ENCODE measurements around the gene OR1D2.

Gene OR1D2

GRCh38 chr17:3039736-3040135 is 64.5 kb downstream of the OR1D2 start:
- H2AFZ ChIP-seq (ENCODE audit: low read length): no peak overlapping the region
- H4K20me1 ChIP-seq (ENCODE audit: insufficient read depth, low read length, poor library complexity, severe bottlenecking): no peaks in the 10 kb centered on the region
- H3K36me3 ChIP-seq (ENCODE audit: insufficient read depth, low read length): peaks cover 12% of the 10 kb centered on the region; the same call in 1 of the 2 replicates
- no peaks in the 10 kb centered on the region for H3F3A ChIP-seq (ENCODE audit: low read depth)
- H3K9me2 ChIP-seq (replicated peaks; ENCODE audit: low read depth, low read length): no peaks in the 10 kb centered on the region
- H3K4me2 ChIP-seq (ENCODE audit: low read depth, low read length, poor library complexity, severe bottlenecking): no peak overlapping the region
- H3K4me1 ChIP-seq (ENCODE audit: insufficient read depth, low read length, poor library complexity, severe bottlenecking): peaks cover 4% of the 10 kb centered on the region
- H3K4me3 ChIP-seq (ENCODE audit: low read length, poor library complexity, severe bottlenecking): no peak overlapping the region
- peaks cover 5% of the 10 kb centered on the region; the same call in 1 of the 2 replicates for H3K9me3 ChIP-seq (ENCODE audit: insufficient read depth, low read depth, low read length)
- no peak overlapping the region for H3K9ac ChIP-seq (ENCODE audit: low read depth, low read length, poor library complexity, severe bottlenecking)
- no peaks in the 10 kb centered on the region for H3K79me2 ChIP-seq (ENCODE audit: insufficient read depth, low read length)
- TF ChIP-seq CTCF (conservative IDR thresholded peaks at IDR 0.05; ENCODE audit: low read length): no peak
- TF ChIP-seq EZH2phosphoT487 (IDR thresholded peaks at IDR 0.05; ENCODE audit: borderline replicate concordance): no peak
- no peaks in the 10 kb centered on the region for H3K27me3 ChIP-seq (ENCODE audit: insufficient read depth, low read length, poor library complexity, severe bottlenecking)

GRCh38 chr17:3038941-3039340 is 65.3 kb downstream of the OR1D2 start:
- H3K36me3 ChIP-seq (ENCODE audit: insufficient read depth, low read length): peaks cover 14% of the 10 kb centered on the region; the same call in 1 of the 2 replicates
- H3K9me3 ChIP-seq (ENCODE audit: insufficient read depth, low read depth, low read length): peaks cover 5% of the 10 kb centered on the region; the same call in 1 of the 2 replicates
- no peak overlapping the region for H2AFZ ChIP-seq (ENCODE audit: low read length)
- H3K4me2 ChIP-seq (ENCODE audit: low read depth, low read length, poor library complexity, severe bottlenecking): no peak overlapping the region
- H3K4me1 ChIP-seq (ENCODE audit: insufficient read depth, low read length, poor library complexity, severe bottlenecking): peaks cover 4% of the 10 kb centered on the region
- H3K4me3 ChIP-seq (ENCODE audit: low read length, poor library complexity, severe bottlenecking): no peak overlapping the region
- TF ChIP-seq CTCF (conservative IDR thresholded peaks at IDR 0.05; ENCODE audit: low read length) (no peak), EZH2phosphoT487 (IDR thresholded peaks at IDR 0.05; ENCODE audit: borderline replicate concordance) (no peak)
- no peaks in the 10 kb centered on the region for H3K27me3 ChIP-seq (ENCODE audit: insufficient read depth, low read length, poor library complexity, severe bottlenecking)
- no peaks in the 10 kb centered on the region for H3F3A ChIP-seq (ENCODE audit: low read depth)
- no peak overlapping the region for H3K9ac ChIP-seq (ENCODE audit: low read depth, low read length, poor library complexity, severe bottlenecking)
- no peaks in the 10 kb centered on the region for H3K9me2 ChIP-seq (replicated peaks; ENCODE audit: low read depth, low read length)
- H4K20me1 ChIP-seq (ENCODE audit: insufficient read depth, low read length, poor library complexity, severe bottlenecking): no peaks in the 10 kb centered on the region
- no peaks in the 10 kb centered on the region for H3K79me2 ChIP-seq (ENCODE audit: insufficient read depth, low read length)
